ENCODE data around the gene CXXC5.

- peak; percentile 46; the same call in 1 of the 2 replicates for TF ChIP-seq CTCF (IDR thresholded peaks at IDR 0.05)
- TF ChIP-seq ZFX (IDR thresholded peaks at IDR 0.05; ENCODE audit: borderline replicate concordance), result no peak
Observed at GRCh38 chr5:139670369-139671095, 22.4 kb downstream of the CXXC5 start.
